Loucy (cell line): Measurements from ENCODE around the gene KCNK1.

Experiments
- EZH2phosphoT487 ChIP-seq: fragments of 200-600 bp; IDR thresholded peaks from 2 replicates; pipeline ENCODE4 v1.6.1; 2018; ENCODE audit warnings: antibody characterized with exemption, mild to moderate bottlenecking, moderate library complexity, borderline replicate concordance
- TF ChIP-seq, protein P1 (sequence below): fragments of 200-600 bp; sonication (generic); conservative IDR thresholded peaks from 2 replicates; pipeline ENCODE4 v1.5.1; 2014; ENCODE audit warnings: mild to moderate bottlenecking, antibody characterized with exemption, low read length

DNA sequence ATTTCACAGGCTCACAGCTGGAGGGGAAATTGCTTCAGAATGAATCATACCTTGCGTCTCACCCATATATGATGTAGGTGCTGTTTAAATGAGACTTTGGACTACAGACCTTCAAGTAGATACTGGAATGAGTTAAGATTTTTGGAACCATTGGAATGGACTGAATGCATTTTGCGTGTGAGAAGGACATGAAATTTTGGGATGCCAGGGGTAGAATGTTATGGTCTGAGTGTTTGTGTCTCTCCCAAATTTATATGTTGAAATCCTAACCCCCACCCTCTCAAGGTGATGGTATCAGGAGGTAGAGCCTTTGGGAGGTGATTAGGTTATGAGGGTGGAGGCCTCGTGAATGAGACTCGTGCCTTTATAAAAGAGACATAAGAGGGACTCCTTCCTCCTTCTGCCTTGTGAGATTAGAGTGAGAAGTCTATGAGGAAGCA, 41.4 kb downstream of the KCNK1 start:
- TF ChIP-seq, protein P1, sequence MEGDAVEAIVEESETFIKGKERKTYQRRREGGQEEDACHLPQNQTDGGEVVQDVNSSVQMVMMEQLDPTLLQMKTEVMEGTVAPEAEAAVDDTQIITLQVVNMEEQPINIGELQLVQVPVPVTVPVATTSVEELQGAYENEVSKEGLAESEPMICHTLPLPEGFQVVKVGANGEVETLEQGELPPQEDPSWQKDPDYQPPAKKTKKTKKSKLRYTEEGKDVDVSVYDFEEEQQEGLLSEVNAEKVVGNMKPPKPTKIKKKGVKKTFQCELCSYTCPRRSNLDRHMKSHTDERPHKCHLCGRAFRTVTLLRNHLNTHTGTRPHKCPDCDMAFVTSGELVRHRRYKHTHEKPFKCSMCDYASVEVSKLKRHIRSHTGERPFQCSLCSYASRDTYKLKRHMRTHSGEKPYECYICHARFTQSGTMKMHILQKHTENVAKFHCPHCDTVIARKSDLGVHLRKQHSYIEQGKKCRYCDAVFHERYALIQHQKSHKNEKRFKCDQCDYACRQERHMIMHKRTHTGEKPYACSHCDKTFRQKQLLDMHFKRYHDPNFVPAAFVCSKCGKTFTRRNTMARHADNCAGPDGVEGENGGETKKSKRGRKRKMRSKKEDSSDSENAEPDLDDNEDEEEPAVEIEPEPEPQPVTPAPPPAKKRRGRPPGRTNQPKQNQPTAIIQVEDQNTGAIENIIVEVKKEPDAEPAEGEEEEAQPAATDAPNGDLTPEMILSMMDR, result no peak
- no peak for TF ChIP-seq EZH2phosphoT487
